HG03108 (cell line): Measurements from ENCODE around the gene MUS81.

ENCODE experiments used
- ATAC-seq: cut with Tn5 transposase; IDR thresholded peaks from one replicate; pipeline ENCODE4 v1.9.1; 2021; ENCODE audit warnings: moderate library complexity; ENCODE audit not compliant: unreplicated experiment

MUS81 gene

DNA sequence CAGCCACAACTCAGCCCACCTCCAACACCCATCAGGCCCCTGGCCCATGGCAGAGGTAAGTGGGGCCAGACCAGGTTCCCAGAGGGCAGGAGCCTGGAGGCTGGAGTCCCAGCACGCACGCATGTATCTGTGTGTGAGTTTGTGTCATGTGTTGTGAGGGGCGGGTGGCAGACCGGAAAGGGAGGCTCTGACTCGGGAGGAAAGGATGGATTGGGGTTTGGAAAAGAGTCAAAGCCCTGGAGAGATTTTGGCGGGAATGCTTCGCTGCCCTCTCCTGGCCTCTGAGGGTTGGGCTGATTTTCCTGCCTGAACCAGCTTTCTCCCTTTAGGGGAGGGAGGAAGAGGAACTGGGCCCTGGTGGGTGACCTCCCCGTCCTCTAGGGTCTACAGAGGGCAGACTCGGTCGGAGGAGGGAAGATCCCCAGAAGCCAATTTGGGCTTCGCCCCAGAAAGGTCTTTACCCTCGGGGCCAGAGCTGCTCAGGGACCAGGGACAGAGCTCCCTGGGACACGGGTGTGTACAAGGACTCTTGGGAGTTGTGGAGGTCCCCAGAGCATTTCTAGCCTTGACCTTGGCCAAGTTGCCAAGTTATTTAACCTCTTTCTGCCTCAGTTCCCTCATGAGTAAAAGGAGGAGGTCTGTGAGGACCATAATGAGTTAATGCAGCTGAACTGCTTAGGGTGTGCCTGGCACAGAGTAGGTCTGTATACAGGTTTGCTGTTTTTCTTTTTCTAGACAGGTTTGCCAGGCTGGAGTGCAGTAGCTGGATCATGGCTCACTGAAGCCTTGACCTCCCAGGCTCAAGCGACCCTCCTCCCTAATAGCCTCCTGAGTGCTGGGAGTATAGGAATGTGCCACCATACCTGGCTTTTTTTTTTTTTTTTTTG, 51.7 kb downstream of the MUS81 start:
- no peak for ATAC-seq

GRCh38 chr11:65912845-65913244, 52.6 kb downstream of the MUS81 start:
- ATAC-seq, result no peak

- ATAC-seq, result no peak
Observed at GRCh38 chr11:65915101-65915820, 55.0 kb downstream of the MUS81 start.

- ATAC-seq, result no peak
Observed at GRCh38 chr11:65915821-65916251, 55.6 kb downstream of the MUS81 start.
